Stimulated activated CD8-positive, alpha-beta memory T cell treated with anti-CD3 and anti-CD28 coated beads, Interleukin-4, amount 100 ng/mL, for 1 hour (primary cell): Measurements from ENCODE around the gene ZNF516.
A peak's percentile ranks its signal among the peaks of the same experiment; 100 is the strongest.

Experiments used
- DNase-seq, 2 donors: peaks; one replicate each; pipeline ENCODE4 v3.0.0-alpha.2; 2020; ENCODE audit warnings: low read depth in 2 of 2, low spot score in 1 of 2

ZNF516 gene

GRCh38 chr18:76514573-76514972 is 19.5 kb upstream of the ZNF516 start:
- DNase-seq: no peak

GRCh38 chr18:76507830-76508385 is 12.9 kb upstream of the ZNF516 start:
- DNase-seq: no peak

GRCh38 chr18:76506974-76507764 is 12.1 kb upstream of the ZNF516 start:
- DNase-seq: no peak

- DNase-seq: no peak
These were observed 11.4 kb upstream of the ZNF516 start for GRCh38 chr18:76506395-76506794.

GRCh38 chr18:76505614-76506013 is 10.6 kb upstream of the ZNF516 start:
- DNase-seq: no peak

- DNase-seq: no peak
These were observed 9.7 kb upstream of the ZNF516 start for GRCh38 chr18:76504749-76505148.

- no peak for DNase-seq
These were observed 8.8 kb upstream of the ZNF516 start for GRCh38 chr18:76503649-76504386.

GRCh38 chr18:76502551-76502950 is 7.5 kb upstream of the ZNF516 start:
- DNase-seq: no peak

GRCh38 chr18:76499637-76500340 is 4.7 kb upstream of the ZNF516 start:
- no peak for DNase-seq

- DNase-seq: no peak
These were observed 4.0 kb upstream of the ZNF516 start for GRCh38 chr18:76499021-76499420.

- DNase-seq: no peak
These were observed 3.0 kb upstream of the ZNF516 start for GRCh38 chr18:76498064-76498463.

- no peak for DNase-seq
These were observed 2.0 kb upstream of the ZNF516 start for GRCh38 chr18:76497021-76497420.

GRCh38 chr18:76496194-76496890 is 1.3 kb upstream of the ZNF516 start:
- no peak for DNase-seq

GRCh38 chr18:76495435-76496193 is 572 bp upstream of the ZNF516 start:
- no peak for DNase-seq

- DNase-seq: no peak
These were observed 624 bp downstream of the ZNF516 start for GRCh38 chr18:76494231-76495005.

- no peak for DNase-seq
These were observed 1.6 kb downstream of the ZNF516 start for GRCh38 chr18:76493213-76494161.

- DNase-seq: peak; percentile 95 to 98
These were observed 2.3 kb downstream of the ZNF516 start for GRCh38 chr18:76492669-76493212.
